ENCODE data around the gene KRT81.
A peak's percentile ranks its signal among the peaks of the same experiment; 100 is the strongest.
"Not testable (repeated sequence)": the region's sequence is repeated elsewhere in the genome, so short reads cannot be mapped to it uniquely, and the experiment has no call there.

KRT81 gene

GRCh38 chr12:52319097-52319496 lies 27.8 kb upstream of the KRT81 start:
- no peak for TF ChIP-seq CTCF (IDR thresholded peaks at IDR 0.05; ENCODE audit: insufficient read depth, low read length, missing control alignments)
- no peak for DNase-seq (ENCODE audit: low read depth, low spot score)
- H3K4me3 ChIP-seq (ENCODE audit: low read depth, low read length) = no peak overlapping the region
- POLR2A ChIA-PET = no interaction called here
- CTCF ChIA-PET = interaction anchor here (1.0 to 12.4 kb wide), 6 partner anchors 8 to 198 kb away, joined by 3 to 182 read pairs (median 4); no protein-coding TSS in a partner anchor

GRCh38 chr12:52318241-52318990 lies 27.1 kb upstream of the KRT81 start:
- DNase-seq (ENCODE audit: low read depth, low spot score) = no peak
- ChIA-PET CTCF (interaction anchor here (1.0 to 12.4 kb wide), 6 partner anchors 9 to 197 kb away, joined by 3 to 182 read pairs (median 4); no protein-coding TSS in a partner anchor), POLR2A (no interaction called here)
- H3K4me3 ChIP-seq (ENCODE audit: low read depth, low read length) = no peak overlapping the region
- no peak for TF ChIP-seq CTCF (IDR thresholded peaks at IDR 0.05; ENCODE audit: insufficient read depth, low read length, missing control alignments)

- H3K4me3 ChIP-seq (ENCODE audit: low read depth, low read length) = no peak overlapping the region
- no peak for TF ChIP-seq CTCF (IDR thresholded peaks at IDR 0.05; ENCODE audit: insufficient read depth, low read length, missing control alignments)
- POLR2A ChIA-PET = no interaction called here
- CTCF ChIA-PET = interaction anchor here (0.6 to 5.9 kb wide), 2 partner anchors 10 to 55 kb away, joined by 4 to 59 read pairs; no protein-coding TSS in a partner anchor
- DNase-seq (ENCODE audit: low read depth, low spot score) = no peak
Measured at GRCh38 chr12:52317468-52318052, 26.2 kb upstream of the KRT81 start.

GRCh38 chr12:52316701-52317100 lies 25.4 kb upstream of the KRT81 start:
- no peak for DNase-seq (ENCODE audit: low read depth, low spot score)
- H3K4me3 ChIP-seq (ENCODE audit: low read depth, low read length) = no peak overlapping the region
- ChIA-PET CTCF (interaction anchor here (0.8 to 5.9 kb wide), 4 partner anchors 10 to 564 kb away, joined by 3 to 59 read pairs (median 8); no protein-coding TSS in a partner anchor), POLR2A (no interaction called here)
- TF ChIP-seq CTCF (IDR thresholded peaks at IDR 0.05; ENCODE audit: insufficient read depth, low read length, missing control alignments) = no peak

GRCh38 chr12:52316290-52316689 lies 25.0 kb upstream of the KRT81 start:
- ChIA-PET CTCF (interaction anchor here (0.8 to 5.9 kb wide), 5 partner anchors 10 to 564 kb away, joined by 3 to 59 read pairs (median 6); no protein-coding TSS in a partner anchor), POLR2A (no interaction called here)
- no peak for TF ChIP-seq CTCF (IDR thresholded peaks at IDR 0.05; ENCODE audit: insufficient read depth, low read length, missing control alignments)
- no peak for DNase-seq (ENCODE audit: low read depth, low spot score)
- H3K4me3 ChIP-seq (ENCODE audit: low read depth, low read length) = no peak overlapping the region

- TF ChIP-seq CTCF (IDR thresholded peaks at IDR 0.05; ENCODE audit: insufficient read depth, low read length, missing control alignments) = peak; percentile 12
- DNase-seq (ENCODE audit: low read depth, low spot score); H3K4me3 ChIP-seq (ENCODE audit: low read depth, low read length); POLR2A ChIA-PET: not testable (repeated sequence)
- CTCF ChIA-PET = interaction anchor here (0.9 to 5.9 kb wide), 5 partner anchors 9 to 104 kb away, joined by 3 to 59 read pairs (median 6); no protein-coding TSS in a partner anchor
Measured at GRCh38 chr12:52315721-52316120, 24.4 kb upstream of the KRT81 start.

All from AG04449 (cell line).